ENCODE data around the gene RGS19.

- TF ChIP-seq CTCF (IDR thresholded peaks at IDR 0.05) (no peak), POLR2A (IDR thresholded peaks at IDR 0.05) (no peak)
Observed at GRCh38 chr20:64112691-64113443, 33.5 kb upstream of the RGS19 start.

Measured in esophagus squamous epithelium (tissue), 4 donors.